Stimulated activated CD8-positive, alpha-beta memory T cell treated with anti-CD3 and anti-CD28 coated beads, Interleukin-4, amount 100 ng/mL, for 48 hours (primary cell): ENCODE measurements around the gene ADAMTS12.

Experiments used
- DNase-seq: peaks from one replicate; pipeline ENCODE4 v3.0.0-alpha.2; 2020

ADAMTS12 gene

GRCh38 chr5:33635582-33635981, 256.2 kb downstream of the ADAMTS12 start:
- DNase-seq = no peak

GRCh38 chr5:33633699-33634098, 258.1 kb downstream of the ADAMTS12 start:
- DNase-seq = no peak

- DNase-seq = no peak
Observed at GRCh38 chr5:33631786-33632185, 260.0 kb downstream of the ADAMTS12 start.

- no peak for DNase-seq
Observed at GRCh38 chr5:33631139-33631538, 260.7 kb downstream of the ADAMTS12 start.

GRCh38 chr5:33629999-33630398, 261.8 kb downstream of the ADAMTS12 start:
- no peak for DNase-seq

- no peak for DNase-seq
Observed at GRCh38 chr5:33628796-33629195, 263.0 kb downstream of the ADAMTS12 start.

- DNase-seq = no peak
Observed at GRCh38 chr5:33621514-33621913, 270.3 kb downstream of the ADAMTS12 start.

GRCh38 chr5:33614039-33614438, 277.8 kb downstream of the ADAMTS12 start:
- no peak for DNase-seq

- DNase-seq = no peak
Observed at GRCh38 chr5:33612386-33612785, 279.4 kb downstream of the ADAMTS12 start.

- no peak for DNase-seq
Observed at GRCh38 chr5:33611877-33612276, 279.9 kb downstream of the ADAMTS12 start.

GRCh38 chr5:33608344-33609041, 283.3 kb downstream of the ADAMTS12 start:
- no peak for DNase-seq

GRCh38 chr5:33604503-33604902, 287.3 kb downstream of the ADAMTS12 start:
- DNase-seq = no peak

- DNase-seq = no peak
Observed at GRCh38 chr5:33601881-33602280, 289.9 kb downstream of the ADAMTS12 start.

GRCh38 chr5:33595303-33595702, 296.5 kb downstream of the ADAMTS12 start:
- DNase-seq = no peak

GRCh38 chr5:33594006-33594405, 297.8 kb downstream of the ADAMTS12 start:
- no peak for DNase-seq

- DNase-seq = no peak
Observed at GRCh38 chr5:33592245-33592644, 299.5 kb downstream of the ADAMTS12 start.

GRCh38 chr5:33588654-33589372, 303.0 kb downstream of the ADAMTS12 start:
- DNase-seq = peak; percentile 75

- no peak for DNase-seq
Observed at GRCh38 chr5:33583332-33583731, 308.5 kb downstream of the ADAMTS12 start.

GRCh38 chr5:33582417-33582816, 309.4 kb downstream of the ADAMTS12 start:
- no peak for DNase-seq

- no peak for DNase-seq
Observed at GRCh38 chr5:33579789-33580188, 312.0 kb downstream of the ADAMTS12 start.

- DNase-seq = no peak
Observed at GRCh38 chr5:33579152-33579551, 312.6 kb downstream of the ADAMTS12 start.

GRCh38 chr5:33576726-33577590, 314.8 kb downstream of the ADAMTS12 start:
- no peak for DNase-seq

- DNase-seq = no peak
Observed at GRCh38 chr5:33565324-33565723, 326.5 kb downstream of the ADAMTS12 start.
